GM18858 (cell line): Measurements from ENCODE around the gene LRRC36.

Experiments
- ATAC-seq: cut with Tn5 transposase; IDR thresholded peaks from one replicate; pipeline ENCODE4 v1.9.1; 2021; ENCODE audit not compliant: unreplicated experiment

Gene LRRC36, protein sequence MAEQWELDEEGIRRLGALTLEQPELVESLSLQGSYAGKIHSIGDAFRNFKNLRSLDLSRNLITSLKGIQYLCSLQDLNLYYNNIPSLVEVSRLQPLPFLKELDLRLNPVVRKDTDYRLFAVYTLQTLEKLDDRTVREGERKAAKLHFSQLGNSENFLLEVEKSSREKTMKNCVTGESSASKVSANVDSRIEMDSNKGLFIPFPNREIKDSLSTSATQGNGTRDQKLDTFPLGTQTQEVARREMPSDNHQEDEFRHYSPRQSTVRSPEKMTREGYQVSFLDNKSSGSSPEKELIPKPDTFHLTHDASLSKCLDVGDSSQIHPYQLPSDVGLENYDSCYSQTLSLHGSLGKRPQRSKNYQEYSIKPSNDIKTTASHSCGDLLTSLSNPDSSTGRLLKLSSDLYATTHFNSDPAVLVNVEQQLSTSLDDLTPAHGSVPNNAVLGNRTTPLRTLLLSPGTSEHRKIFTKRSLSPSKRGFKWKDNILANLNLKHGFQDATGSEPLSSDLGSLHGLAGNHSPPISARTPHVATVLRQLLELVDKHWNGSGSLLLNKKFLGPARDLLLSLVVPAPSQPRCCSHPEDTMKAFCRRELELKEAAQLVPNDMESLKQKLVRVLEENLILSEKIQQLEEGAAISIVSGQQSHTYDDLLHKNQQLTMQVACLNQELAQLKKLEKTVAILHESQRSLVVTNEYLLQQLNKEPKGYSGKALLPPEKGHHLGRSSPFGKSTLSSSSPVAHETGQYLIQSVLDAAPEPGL

DNA sequence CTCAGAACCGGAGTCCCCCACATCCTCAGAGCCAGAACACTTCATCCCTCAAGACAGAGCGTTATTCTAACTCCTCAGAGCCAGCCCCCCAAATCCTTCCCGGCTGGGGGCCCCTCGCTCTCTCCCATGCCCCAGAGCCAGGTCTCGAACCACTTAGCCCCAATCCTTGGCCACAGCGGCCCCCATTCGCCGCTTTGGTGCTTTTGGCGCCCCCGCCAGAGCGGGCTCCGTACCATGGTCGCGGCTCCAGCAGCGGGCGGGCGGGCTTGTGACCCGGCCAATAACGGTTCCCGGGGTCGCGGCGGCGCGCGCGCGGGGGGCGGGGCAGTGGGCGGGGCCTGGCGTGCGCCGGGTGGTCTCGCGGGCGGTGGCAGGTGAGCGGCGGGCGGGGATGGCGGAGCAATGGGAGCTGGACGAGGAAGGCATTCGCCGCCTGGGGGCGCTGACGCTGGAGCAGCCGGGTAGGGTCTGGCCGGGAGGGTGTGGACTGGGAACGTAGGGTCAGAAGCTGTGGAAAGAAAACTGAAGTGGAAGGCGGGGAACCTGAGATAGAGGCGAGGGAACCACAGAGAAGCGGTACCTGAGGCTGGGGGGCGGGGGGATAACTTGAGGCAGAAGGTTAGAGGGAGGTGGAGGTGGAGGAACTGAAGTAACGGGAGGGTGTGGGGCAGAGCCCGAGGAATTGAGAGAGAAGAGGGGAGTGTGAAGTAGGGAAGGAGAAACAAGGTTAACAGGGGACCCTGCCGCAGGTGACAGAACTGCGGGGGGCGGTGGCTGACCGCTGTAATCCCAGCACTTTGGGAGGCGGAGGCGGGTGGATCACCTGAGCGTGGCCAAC, at the start of gene LRRC36, which contains the start of gene KCTD19:
Gene LRRC36, plus strand, starts transcription at position 344 of the 838 bp plus-strand sequence. Its CDS starts 48 bp downstream, at position 392.
Gene KCTD19, minus strand, starts transcription at position 270 of the 838 bp plus-strand sequence. Its CDS starts 34 bp downstream, at position 236.
- no peak for ATAC-seq

DNA sequence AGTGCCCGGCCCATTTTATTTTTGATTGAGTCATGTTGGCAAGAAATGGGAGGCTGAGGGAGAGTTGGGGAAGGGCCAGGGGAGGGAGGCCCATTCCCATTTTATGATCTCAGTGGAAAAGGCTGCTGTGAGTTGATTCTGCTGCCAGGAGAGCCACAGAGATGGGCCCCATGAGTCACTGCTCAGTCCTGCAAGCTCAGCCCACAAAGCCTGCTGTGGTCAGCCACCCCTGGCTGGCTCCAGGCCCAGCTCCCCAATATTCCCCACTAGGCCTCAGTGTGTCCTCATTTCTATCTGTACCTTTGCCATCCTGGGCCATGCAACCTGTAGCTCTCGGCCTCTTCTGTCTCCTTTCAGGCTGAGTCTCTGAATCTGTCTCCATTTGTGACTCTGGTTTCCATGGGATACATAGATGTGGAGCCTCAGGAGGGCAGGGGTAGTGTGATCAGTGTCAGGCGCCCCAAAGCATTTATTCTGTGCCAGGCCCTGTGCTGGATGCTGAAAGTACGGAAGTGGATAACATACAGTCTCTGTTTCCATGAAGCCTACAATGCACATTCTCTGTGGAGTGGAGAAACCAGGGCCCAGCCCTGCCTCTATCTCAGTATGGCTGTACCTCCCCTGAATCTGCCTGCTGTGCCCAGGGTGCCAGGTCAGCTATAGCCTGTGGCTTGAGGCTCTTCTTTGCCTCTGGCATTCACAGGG, 49.2 kb upstream of the LRRC36 start:
- ATAC-seq = no peak

DNA sequence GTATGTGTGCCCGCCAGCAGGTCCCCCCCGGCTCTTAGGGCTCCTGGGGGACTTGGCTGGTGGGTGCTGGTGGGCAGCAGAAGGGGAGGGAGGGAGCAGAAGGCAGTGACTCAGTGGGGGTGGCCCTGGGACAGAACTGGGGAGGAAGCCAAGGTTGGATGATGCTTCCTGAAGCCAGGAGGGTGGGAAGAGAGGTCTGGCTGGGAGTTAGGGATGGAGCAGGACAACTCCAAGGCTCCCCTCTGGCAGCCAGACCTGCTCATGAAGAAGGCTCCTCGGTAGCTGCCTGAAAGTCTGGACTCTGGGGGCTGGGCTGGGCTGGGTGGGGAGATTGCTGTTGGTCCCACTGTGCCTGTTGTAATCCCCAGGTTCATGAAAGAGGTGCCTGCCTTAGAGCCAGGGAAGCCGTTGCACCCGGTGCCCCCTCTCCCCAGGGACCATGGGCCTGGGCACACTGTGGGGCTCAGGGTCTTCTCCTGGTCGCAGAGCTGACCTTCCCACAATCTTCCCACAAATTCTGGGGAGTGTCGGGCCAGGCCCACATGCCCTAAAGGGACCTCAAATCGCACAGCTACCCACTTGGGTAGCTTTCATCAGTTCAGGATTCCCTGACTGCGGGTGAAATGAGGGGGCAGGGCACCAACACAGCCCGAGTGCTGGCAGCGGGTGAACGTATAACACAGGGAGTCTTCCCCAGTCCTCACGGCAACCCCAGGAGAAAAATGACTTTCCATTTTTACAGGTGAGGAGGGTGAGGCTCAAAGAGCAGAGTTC, 48.4 kb upstream of the LRRC36 start:
- ATAC-seq = no peak

DNA sequence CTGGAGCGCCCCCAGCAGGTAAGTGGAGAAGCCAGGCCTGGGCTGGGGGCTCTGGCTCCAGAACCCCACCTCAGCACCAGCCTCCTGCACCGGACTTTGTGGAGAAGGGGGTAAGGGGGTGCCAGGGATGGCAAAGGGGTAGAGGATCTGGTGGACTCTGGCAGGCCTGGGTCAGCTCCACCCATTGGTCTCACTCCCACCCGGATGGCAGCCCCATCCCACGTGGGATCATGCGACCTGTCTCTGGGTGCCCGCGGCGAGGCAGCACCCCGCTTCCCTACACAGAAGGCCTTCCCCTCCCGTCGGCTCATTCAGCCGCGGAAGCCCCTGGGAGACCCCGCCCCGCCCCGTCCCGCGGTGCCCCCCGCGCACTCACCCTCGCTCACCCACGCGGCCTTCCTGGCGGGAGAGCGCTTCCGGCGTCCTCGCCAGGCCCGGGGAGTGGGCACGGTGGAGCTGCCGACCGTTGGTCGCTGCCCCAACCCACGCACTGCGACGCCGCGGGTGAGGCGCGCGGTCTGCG, 47.8 kb upstream of the LRRC36 start:
- ATAC-seq = no peak

DNA sequence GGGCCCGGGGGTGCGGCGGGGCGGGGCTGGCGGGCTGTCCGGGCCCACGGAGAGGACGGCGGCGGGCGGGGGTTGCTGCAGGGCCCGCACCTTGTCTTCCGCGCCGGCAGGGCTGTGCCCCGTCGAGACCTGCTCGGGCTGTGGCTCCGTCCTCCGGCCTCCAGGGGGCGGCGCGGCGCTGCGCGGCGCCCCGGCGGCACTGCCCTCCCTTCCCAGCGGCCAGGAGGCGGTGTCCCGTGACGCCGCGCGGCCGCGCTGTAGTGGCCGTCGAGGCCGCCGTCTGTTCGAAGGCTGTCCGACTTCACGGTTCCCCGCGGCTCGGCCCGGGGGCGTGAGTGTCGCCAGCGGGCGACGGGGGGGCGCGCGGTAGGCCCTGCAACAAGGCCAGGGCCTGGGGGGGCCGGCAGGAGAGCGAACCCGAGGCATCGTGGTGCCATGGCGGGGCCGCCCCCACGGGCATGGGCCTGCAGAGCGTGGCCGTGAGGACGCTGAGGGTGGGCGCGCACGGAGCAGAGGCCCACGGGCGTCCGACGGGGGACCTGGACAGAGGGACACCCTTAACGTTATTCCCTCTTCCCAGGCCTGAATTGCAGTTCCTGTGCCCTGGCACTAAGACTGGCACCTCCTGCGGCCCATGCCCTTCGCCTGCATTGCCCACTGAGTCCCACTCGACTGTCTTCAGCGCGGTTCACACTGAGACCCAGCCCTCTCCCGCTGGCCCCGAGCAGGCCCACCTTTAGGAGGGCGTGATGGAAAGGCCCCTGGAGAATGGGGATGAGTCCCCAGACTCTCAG, 47.1 kb upstream of the LRRC36 start, which contains the start of gene PLEKHG4:
Gene PLEKHG4, plus strand, starts transcription at position 237 of the 794 bp plus-strand sequence. Its CDS starts 513 bp downstream, at position 750.
- ATAC-seq = no peak

DNA sequence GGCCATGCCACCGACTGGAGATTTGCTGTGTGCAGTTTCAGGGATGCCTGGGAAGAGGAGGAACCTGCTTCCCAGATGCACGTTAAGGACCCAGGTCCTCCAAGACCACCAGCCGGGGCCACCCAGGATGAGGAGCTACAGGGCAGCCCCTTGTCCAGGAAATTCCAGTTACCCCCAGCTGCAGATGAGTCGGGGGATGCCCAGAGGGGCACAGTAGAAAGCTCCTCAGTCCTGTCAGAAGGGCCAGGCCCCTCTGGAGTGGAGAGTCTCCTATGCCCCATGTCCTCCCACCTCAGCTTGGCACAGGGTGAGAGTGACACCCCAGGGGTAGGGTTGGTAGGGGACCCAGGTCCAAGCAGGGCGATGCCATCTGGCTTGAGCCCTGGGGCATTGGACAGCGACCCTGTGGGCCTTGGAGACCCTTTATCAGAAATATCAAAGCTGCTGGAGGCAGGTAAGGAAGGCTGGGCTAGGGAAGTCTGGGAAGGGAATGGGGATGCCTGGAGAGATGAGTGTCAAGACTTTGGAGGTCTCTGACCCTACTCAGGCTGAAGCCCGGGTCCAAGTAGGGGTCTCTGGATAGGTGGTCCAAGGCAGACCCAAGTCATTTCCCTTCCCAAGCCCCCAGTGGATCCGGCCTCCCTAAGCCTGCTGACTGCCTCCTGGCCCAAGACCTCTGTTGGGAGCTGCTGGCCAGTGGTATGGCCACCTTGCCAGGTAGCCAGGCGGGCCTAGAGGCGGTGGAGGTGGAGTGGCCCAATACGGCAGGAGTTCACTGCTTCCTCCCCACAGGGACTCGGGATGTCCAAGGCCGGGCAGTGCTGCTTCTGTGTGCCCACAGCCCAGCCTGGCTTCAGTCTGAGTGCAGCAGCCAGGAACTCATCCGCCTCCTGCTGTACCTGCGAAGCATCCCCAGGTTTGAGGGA, 46.3 kb upstream of the LRRC36 start:
- no peak for ATAC-seq

DNA sequence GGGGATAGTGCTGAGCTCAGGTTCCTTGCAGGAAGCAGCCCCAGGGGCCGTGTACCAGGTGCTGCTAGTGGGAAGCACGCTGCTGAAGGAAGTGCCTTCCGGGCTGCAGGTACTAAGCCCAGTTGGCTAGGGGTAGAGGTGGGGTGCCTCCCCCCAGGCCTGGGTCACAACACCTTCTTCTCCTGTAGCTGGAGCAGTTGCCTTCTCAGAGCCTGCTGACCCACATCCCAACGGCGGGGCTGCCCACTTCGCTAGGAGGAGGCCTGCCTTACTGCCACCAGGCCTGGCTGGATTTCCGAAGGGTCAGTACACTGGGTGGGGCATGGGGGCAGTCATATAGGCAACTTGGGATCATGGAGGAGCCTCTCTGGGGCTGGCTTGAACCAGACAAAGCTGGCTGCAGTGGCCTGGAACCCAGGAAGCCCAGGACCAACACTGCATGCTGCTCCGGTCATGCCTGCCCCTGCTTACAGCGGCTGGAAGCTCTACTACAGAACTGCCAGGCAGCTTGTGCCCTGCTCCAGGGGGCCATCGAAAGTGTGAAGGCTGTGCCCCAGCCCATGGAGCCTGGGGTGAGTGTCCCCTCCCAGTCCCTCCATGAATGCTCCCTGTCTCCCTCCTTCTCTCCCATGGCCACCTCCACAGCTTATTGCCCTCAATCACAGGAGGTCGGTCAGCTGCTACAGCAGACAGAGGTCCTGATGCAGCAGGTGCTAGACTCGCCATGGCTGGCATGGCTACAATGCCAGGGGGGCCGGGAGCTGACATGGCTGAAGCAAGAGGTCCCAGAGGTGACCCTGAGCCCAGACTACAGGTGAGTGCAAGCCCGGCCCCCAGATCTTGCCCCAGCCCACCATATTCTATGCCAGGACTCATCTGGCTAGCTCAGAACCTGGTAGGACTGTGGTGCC, 44.8 kb upstream of the LRRC36 start:
- no peak for ATAC-seq

DNA sequence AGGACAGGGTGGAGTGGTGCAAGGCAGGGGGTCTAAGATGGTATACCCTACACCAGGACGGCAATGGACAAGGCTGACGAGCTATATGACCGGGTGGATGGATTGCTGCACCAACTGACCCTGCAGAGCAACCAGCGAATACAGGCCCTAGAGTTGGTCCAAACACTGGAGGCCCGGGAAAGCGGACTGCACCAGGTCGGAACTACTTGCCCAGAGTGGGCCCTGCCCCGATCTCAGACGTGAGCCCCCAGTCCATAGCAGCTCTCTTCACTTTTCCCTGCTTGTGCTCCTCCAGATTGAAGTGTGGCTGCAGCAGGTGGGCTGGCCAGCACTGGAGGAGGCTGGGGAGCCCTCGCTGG, 44.2 kb upstream of the LRRC36 start:
- ATAC-seq = no peak

DNA sequence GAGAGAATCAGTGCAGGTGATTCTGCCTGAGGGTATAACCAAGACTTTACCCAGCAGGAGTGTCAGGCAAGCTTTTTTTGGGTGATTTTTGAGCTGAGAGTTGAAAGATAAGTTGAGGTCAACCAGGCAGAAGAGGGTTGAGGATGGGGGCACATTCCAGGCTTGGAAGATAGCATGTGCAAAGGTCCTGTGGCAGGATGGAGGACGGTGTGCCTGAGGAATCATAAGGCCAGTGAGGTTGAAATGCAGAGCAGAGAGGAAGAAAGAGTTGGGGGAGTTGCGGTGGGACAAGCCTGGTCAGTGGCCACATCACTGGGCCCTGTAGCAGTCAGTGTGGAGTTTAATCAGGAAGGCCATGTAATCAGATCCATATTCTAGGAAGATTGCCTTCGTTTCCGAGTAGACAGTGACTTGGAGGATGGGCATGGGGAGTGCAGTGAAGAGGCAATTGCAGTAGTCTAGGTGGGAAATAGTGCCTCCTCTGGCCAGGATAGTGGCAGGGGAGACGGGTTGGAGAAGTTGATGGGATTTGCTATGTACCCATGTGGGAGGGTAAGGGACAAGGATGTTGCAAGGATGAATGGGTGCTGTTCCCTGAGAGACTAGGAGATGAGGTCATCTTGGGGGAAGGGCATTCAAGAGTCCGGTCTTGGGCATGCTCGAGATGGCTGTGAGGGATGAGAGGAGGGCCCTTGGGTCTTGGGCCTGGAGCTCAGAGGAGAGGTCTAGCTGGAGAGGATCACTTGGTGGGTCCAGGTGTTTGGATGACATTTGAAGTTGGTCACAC, 43.4 kb upstream of the LRRC36 start:
- ATAC-seq = no peak

DNA sequence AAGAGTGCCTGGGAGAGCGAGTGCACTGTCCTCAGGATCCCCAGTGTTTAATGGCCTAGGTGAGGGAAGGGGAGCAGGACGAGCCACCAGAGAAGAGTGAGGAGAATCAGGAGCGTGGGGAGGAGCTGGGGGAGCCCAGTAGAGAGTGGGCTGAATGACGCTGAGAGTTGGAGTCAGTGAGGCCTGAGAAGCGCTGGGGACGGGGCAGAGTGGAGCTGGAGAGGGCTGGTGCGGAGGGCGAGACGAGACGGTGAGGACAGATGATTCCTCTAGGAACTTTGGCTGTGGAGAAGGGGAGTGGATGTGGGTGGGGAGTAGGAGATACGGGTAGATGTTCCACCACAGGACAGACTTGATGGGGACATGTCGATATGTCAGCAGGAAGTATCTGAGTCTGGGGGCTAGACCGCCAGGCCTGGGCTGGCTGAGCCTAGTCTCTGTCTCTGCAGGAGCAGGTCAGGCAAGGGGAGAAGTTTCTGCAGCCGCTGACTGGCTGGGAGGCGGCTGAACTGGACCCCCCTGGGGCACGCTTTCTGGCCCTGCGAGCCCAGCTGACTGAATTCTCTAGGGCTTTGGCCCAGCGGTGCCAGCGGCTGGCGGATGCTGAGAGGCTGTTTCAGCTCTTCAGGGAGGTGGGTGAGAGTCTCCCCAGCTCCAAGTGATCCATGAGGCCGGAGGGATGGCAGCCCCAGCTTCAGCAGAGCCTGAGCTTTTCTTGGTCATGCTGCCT, 42.6 kb upstream of the LRRC36 start:
- ATAC-seq = no peak

DNA sequence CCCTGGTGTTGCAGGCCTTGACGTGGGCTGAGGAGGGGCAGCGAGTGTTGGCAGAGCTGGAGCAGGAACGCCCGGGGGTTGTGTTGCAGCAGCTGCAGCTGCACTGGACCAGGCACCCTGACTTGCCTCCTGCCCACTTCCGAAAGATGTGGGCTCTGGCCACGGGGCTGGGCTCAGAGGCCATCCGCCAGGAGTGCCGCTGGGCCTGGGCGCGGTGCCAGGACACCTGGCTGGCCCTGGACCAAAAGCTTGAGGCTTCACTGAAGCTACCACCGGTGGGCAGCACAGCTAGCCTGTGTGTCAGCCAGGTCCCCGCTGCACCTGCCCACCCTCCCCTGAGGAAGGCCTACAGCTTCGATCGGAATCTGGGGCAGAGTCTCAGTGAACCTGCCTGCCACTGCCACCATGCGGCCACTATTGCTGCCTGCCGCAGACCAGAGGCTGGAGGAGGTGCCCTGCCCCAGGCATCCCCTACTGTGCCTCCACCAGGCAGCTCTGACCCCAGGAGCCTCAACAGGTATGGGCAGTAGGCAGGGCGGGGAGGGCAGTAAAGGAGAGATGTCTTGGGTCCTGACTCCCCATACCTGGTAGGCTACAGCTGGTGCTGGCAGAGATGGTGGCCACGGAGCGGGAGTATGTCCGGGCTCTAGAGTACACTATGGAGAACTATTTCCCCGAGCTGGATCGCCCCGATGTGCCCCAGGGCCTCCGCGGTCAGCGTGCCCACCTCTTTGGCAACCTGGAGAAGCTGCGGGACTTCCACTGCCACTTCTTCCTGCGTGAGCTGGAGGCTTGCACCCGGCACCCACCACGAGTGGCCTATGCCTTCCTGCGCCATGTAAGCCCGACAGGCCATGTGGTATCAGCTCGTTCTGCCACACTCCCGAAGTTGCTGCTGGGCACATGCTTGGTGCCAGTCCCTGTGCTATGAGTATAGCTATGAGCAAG, 41.6 kb upstream of the LRRC36 start:
- ATAC-seq = no peak

DNA sequence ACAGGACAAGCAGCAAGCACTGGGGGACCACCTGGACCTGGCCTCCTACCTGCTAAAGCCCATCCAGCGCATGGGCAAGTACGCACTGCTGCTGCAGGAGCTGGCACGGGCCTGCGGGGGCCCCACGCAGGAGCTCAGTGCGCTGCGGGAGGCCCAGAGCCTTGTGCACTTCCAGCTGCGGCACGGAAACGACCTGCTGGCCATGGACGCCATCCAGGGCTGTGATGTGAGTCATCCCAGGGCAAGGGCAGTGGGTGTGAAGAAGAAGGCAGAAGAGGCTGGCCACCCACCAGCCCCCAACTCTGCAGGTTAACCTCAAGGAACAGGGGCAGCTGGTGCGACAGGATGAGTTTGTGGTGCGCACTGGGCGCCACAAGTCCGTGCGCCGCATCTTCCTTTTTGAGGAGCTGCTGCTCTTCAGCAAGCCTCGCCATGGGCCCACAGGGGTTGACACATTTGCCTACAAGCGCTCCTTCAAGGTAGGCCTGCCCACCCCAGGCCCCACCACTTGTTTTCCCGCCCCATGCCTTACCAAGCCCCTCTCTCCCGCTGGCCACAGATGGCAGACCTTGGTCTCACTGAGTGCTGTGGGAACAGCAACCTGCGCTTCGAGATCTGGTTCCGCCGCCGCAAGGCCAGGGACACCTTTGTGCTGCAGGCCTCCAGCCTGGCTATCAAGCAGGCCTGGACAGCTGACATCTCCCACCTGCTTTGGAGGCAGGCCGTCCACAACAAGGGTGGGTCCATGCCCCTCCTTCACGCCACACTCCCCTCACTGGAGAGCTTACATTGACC, 40.0 kb upstream of the LRRC36 start:
- no peak for ATAC-seq

DNA sequence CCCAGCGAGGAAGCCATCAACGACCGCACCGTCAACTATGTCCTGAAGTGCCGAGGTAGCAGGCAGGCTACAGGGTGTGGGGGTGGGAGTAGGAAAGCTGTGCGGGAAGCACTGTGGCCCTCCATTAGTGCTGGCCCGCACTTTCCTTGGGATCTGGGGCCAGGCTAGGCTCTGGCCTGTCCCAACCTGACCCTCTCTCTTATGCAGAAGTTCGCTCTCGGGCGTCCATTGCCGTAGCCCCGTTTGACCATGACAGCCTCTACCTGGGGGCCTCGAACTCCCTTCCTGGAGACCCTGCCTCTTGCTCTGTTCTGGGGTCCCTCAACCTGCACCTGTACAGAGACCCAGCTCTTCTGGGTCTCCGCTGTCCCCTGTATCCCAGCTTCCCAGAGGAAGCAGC, 38.7 kb upstream of the LRRC36 start:
- no peak for ATAC-seq
